ENCODE results near the gene MSANTD2. TPM values are rescaled to one million over a fixed set of nuclear protein-coding genes. Genes with fewer than 3 reads are reported as not detected.

Gene MSANTD2
- total and polyA plus RNA-seq, 9 of the 15 experiments (the other 6 are each of a cell fraction or from before 2014, with no cell fraction given): 1.3 to 9.9 (median 5.3) TPM

DNA sequence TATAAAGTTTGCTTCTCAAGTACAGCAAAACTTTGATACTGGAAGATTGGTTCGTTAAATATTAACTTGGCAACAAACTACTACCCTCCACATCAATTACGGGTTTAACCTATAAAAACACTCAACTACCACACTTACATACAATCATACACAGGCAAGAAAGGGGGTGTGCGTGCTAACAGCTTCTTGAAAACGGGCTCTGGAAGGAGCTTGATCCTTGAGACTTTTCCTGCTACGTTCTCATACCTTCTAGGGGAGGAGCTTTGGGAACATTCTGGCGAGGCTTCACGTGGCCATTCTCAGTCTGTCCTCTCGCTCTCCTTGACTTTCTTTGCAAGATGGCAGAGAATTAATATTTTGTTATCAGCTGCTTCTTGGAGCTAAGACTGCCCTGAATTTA, 31.3 kb downstream of the MSANTD2 start:
- Histone ChIP-seq H3K27me3 (ENCODE audit: control insufficient read depth in 2 of 2, insufficient read depth in 2 of 2, low read length in 2 of 2) (no peaks in the 10 kb centered on the region), H3K36me3 (ENCODE audit: control insufficient read depth, insufficient read depth, low read length) (peaks cover 3% of the 10 kb centered on the region; the same call in 1 of the 3 replicates), H3K4me2 (ENCODE audit: insufficient read depth, low read length) (no peak overlapping the region), H4K20me1 (replicated peaks; ENCODE audit: control insufficient read depth, insufficient read depth, low read length) (no peaks in the 10 kb centered on the region), H3K9me1 (ENCODE audit: control insufficient read depth, insufficient read depth, low read length) (no peaks in the 10 kb centered on the region), H3K27ac (ENCODE audit: extremely low read depth, low read depth, low read length) (no peak overlapping the region), H3K79me2 (ENCODE audit: control insufficient read depth, insufficient read depth, low read length) (no peaks in the 10 kb centered on the region), H3K9me3 (replicated peaks; ENCODE audit: control insufficient read depth, insufficient read depth, low read depth, low read length) (no peaks in the 10 kb centered on the region), H3K4me3 (no peak overlapping the region), H2AFZ (ENCODE audit: low read depth, low read length) (no peak overlapping the region), H3K4me1 (replicated peaks in 1 of 2; ENCODE audit: control insufficient read depth in 2 of 2, insufficient read depth in 2 of 2, low read length in 2 of 2) (peaks cover 0 to 6% of the 10 kb centered on the region in 2 experiments; a peak in 1 of 5 replicates), H3K9ac (ENCODE audit: insufficient read depth in 1 of 2, low read depth in 2 of 2, low read length in 2 of 2) (no peak overlapping the region)
- no peak for FAIRE-seq
- POLR2A ChIA-PET: no interaction called here
- no TSS peak for BruUV-seq (replicated peaks)
- TF ChIP-seq ZNF174 (CRISPR knock-in tag; IDR thresholded peaks at IDR 0.05) (no peak), YY1 (IDR thresholded peaks at IDR 0.05; ENCODE audit: borderline replicate concordance in 1 of 3, control insufficient read depth in 1 of 3, extremely low read depth in 1 of 3, insufficient read depth in 3 of 3, insufficient read length in 1 of 3, insufficient replicate concordance in 2 of 3, low read depth in 1 of 3, low read length in 2 of 3) (no peak), ASH1L (IDR thresholded peaks at IDR 0.05; ENCODE audit: borderline replicate concordance, low read depth, partially characterized antibody) (no peak), ZNF584 (CRISPR knock-in tag; IDR thresholded peaks at IDR 0.05; ENCODE audit: low read depth) (no peak), EHMT2 (IDR thresholded peaks at IDR 0.05) (no peak), LCOR (CRISPR knock-in tag; IDR thresholded peaks at IDR 0.05) (no peak), DPF2 (IDR thresholded peaks at IDR 0.05) (no peak), ARID1B (IDR thresholded peaks at IDR 0.05) (no peak), MIER1 (IDR thresholded peaks at IDR 0.05; ENCODE audit: low read depth) (no peak), ETV6 (IDR thresholded peaks at IDR 0.05; ENCODE audit: borderline replicate concordance in 1 of 2, low read depth in 2 of 2, low read length in 1 of 2) (no peak), ETV6 (CRISPR knock-in tag; IDR thresholded peaks at IDR 0.05; ENCODE audit: borderline replicate concordance) (no peak), E2F3 (CRISPR knock-in tag; IDR thresholded peaks at IDR 0.05) (no peak)
- TF ChIP-seq, protein P1, sequence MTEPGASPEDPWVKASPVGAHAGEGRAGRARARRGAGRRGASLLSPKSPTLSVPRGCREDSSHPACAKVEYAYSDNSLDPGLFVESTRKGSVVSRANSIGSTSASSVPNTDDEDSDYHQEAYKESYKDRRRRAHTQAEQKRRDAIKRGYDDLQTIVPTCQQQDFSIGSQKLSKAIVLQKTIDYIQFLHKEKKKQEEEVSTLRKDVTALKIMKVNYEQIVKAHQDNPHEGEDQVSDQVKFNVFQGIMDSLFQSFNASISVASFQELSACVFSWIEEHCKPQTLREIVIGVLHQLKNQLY (CRISPR knock-in tag; conservative IDR thresholded peaks at IDR 0.05): no peak
- TF ChIP-seq, protein P2, sequence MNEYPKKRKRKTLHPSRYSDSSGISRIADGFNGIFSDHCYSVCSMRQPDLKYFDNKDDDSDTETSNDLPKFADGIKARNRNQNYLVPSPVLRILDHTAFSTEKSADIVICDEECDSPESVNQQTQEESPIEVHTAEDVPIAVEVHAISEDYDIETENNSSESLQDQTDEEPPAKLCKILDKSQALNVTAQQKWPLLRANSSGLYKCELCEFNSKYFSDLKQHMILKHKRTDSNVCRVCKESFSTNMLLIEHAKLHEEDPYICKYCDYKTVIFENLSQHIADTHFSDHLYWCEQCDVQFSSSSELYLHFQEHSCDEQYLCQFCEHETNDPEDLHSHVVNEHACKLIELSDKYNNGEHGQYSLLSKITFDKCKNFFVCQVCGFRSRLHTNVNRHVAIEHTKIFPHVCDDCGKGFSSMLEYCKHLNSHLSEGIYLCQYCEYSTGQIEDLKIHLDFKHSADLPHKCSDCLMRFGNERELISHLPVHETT (CRISPR knock-in tag; conservative IDR thresholded peaks at IDR 0.05 in 1 of 2, IDR thresholded peaks at IDR 0.05 in 1 of 2): no peak
- TF ChIP-seq, protein P3, sequence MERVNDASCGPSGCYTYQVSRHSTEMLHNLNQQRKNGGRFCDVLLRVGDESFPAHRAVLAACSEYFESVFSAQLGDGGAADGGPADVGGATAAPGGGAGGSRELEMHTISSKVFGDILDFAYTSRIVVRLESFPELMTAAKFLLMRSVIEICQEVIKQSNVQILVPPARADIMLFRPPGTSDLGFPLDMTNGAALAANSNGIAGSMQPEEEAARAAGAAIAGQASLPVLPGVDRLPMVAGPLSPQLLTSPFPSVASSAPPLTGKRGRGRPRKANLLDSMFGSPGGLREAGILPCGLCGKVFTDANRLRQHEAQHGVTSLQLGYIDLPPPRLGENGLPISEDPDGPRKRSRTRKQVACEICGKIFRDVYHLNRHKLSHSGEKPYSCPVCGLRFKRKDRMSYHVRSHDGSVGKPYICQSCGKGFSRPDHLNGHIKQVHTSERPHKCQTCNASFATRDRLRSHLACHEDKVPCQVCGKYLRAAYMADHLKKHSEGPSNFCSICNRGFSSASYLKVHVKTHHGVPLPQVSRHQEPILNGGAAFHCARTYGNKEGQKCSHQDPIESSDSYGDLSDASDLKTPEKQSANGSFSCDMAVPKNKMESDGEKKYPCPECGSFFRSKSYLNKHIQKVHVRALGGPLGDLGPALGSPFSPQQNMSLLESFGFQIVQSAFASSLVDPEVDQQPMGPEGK (CRISPR knock-in tag; IDR thresholded peaks at IDR 0.05; ENCODE audit: borderline replicate concordance): no peak
- TF ChIP-seq, protein P4, sequence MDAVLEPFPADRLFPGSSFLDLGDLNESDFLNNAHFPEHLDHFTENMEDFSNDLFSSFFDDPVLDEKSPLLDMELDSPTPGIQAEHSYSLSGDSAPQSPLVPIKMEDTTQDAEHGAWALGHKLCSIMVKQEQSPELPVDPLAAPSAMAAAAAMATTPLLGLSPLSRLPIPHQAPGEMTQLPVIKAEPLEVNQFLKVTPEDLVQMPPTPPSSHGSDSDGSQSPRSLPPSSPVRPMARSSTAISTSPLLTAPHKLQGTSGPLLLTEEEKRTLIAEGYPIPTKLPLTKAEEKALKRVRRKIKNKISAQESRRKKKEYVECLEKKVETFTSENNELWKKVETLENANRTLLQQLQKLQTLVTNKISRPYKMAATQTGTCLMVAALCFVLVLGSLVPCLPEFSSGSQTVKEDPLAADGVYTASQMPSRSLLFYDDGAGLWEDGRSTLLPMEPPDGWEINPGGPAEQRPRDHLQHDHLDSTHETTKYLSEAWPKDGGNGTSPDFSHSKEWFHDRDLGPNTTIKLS (IDR thresholded peaks at IDR 0.05; ENCODE audit: borderline replicate concordance, low read depth): no peak
- intact Hi-C loops (cut with micrococcal nuclease) (loop anchor here (10.0 kb wide), 1 partner anchor 354 kb away; no protein-coding TSS in a partner anchor), in situ Hi-C loops (cut with MboI) (loop anchor here (10.0 kb wide), 2 partner anchors 94 to 354 kb away; partner anchors contain the start of genes SIAE and SPA17)
- no peak for DNase-seq (ENCODE audit: extremely low read depth in 1 of 4, low spot score in 3 of 4)
- CTCF ChIA-PET (ENCODE audit: low intra/inter-chr PET ratio): no interaction called here
- WGBS (ENCODE audit: insufficient coverage, low coverage, missing lambda C conversion rate): 87% methylated on average over 8 of the region's 8 CpGs
- ATAC-seq: no peak
